NCI-H146 treated with DMSO at 0.1 percent for 48 hours (cell line): Measurements from ENCODE around the gene PSMA8.
"Not testable (repeated sequence)": the region's sequence is repeated elsewhere in the genome, so short reads cannot be mapped to it uniquely, and the experiment has no call there.

Experiments
- DNase-seq: peaks from one replicate; lab custom pipeline; 2025; ENCODE audit not compliant: unreplicated experiment; lab: John Stamatoyannopoulos, UW

Gene PSMA8

GRCh38 chr18:26133652-26134051, at the start of gene PSMA8:
PSMA8 (plus strand) TSS chr18:26133869; CDS start chr18:26133966, 97 bp downstream.
- DNase-seq: no peak

DNA sequence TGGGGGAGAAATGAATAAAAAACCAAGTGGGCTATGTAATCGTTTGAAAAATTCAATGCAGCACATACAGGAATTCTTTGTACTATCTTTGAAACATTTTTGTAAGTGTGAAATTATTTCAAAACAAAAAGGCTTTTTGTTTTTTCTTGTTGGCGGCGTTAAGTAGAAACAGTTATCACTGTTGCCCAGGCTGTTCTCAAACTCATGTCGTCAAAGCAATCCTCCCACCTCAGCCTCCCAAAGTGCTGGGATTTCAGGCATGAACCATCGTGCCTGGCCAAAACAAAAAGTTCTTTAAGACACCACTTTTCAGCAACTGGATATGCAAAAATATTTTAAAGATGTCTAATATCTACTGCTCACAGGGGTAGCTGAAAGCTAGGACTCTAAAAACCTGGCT, 48.6 kb upstream of the PSMA8 start:
- no peak for DNase-seq

GRCh38 chr18:26086959-26087358, 46.7 kb upstream of the PSMA8 start:
- DNase-seq: no peak

DNA sequence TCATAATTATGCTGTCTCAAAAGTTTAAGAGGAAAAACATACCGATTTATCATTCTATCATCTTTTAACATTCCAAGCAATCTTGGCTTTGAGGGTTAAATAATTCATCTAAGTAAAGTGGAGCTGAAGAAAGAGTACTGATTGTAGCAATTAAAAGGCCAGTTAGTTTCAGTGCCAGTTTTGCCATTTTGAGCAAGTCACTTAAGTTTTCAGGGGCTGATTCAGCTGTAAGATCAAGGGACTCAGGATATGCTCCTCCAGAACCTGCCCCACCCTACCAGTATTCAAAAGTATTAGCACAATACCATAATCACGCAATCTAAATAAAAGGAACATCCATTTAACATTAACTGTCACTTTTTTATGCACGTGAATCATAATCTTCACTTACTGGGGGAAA, 45.2 kb upstream of the PSMA8 start:
- DNase-seq: no peak

DNA sequence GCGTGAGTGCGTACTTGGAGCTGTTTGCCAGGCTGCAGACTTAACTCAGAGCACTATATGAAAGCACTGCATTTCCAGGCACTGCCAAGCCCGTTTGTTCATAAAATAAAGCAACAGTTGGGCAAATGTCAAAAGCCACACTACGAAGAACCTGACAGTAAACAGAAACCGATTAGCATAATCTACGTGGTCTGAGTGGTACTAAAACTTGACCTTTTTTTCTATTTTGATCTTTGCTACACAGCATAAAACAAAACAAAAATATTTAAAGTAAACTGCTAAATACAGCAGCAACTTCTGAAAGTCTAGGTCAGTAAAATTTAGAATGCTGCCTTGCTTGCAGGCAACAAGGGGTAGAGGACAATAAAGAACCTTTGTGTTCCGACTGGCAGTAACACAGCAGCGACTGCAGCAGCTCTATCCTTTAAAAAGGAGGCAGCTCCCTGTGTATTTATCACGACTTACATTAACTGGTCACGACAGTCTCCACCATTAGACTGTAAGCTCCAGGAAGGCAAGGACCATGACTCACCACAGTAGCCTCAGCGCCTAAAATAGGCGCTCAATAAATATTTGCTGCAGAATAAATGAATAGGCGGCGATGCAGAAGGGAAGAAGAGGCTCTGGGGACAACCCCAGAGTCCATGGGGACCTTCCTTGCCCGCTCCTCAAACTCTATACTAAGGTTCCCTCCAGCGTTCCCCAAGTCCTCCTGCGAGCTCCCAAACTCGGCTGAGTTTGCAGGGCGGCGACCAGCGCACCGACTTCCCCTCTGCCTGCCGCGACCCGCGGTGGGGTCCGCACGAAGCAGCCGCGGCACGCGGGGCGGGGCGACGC, 44.2 kb upstream of the PSMA8 start:
- DNase-seq: peak; percentile 60

- DNase-seq: peak; percentile 87
Measured at GRCh38 chr18:26090130-26091046, 43.3 kb upstream of the PSMA8 start, which contains the start of gene SS18. SS18 (minus strand) TSS chr18:26090613; CDS start chr18:26090569, 44 bp downstream.

DNA sequence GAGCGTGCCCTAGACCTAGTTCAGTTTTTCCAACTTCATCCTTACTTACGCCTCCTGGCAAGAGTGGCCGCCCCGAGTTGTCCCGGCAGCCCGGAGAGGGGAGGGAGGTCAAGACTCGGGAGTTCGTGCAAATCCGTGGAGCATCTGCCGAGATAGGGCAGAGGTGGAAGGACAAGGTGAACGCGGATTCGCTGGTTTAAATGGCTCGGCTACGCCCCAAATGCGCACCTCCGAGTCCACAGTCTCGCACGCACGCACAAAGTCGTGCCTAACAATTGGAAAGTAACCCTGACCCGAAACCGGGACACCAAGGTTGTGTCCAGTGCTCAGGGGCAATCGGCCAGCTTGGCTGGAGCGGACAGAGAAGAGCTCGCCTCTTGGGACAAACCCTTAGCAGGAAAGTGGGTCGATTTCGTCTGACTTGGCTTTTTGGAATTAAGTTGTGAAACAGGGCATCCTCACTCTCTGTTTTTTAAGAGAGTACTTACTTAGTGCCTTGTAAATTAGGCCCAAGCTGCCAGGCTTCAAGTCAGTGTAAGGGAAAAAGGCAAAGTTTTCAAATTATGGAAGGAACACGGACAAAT, 42.5 kb upstream of the PSMA8 start:
- peak; percentile 84 for DNase-seq

- no peak for DNase-seq
Measured at GRCh38 chr18:26096852-26097251, 36.8 kb upstream of the PSMA8 start.

- DNase-seq: no peak
Measured at GRCh38 chr18:26097563-26097962, 36.1 kb upstream of the PSMA8 start.

- no peak for DNase-seq
Measured at GRCh38 chr18:26103579-26103978, 30.1 kb upstream of the PSMA8 start.

DNA sequence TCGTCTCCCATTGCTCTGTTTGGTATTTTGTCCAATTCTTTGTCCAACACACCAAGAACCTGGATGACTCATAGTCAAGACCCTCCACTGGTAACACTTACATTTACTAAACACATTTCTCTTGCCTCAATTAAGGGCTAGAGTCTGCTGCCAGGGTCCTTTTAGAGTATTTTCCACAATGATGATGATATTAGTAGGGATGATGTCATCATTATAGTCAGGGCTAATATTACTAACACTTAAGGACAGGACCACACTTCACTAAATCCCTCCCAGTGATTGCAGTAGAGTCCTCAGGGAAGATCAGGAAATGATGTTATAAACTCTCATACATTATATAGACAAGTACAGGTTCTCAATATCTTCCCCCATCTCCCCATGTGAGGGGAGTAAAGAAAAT, 29.6 kb upstream of the PSMA8 start:
- no peak for DNase-seq

GRCh38 chr18:26119246-26119645, 14.4 kb upstream of the PSMA8 start:
- no peak for DNase-seq

- DNase-seq: no peak
Measured at GRCh38 chr18:26121476-26121875, 12.2 kb upstream of the PSMA8 start.

DNA sequence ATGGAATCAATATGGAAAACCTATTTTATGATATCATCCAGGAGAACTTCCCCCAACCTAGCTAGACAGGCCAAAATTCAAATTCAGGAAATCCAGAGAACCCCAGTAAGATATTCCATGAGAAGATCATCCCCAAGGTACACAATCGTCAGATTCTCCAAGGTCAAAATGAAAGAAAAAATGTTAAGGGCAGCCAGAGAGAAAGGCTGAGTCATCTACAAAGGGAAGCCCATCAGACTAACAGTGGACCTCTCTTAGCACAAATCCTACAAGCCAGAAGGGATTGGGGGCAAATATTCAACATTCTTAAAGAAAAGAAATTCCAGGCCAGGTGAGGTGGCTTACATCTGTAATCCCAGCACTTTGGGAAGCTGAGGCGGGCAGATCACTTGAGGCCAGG, 11.7 kb upstream of the PSMA8 start:
- not testable (repeated sequence) for DNase-seq

GRCh38 chr18:26127786-26128185, 5.9 kb upstream of the PSMA8 start:
- no peak for DNase-seq

- DNase-seq: not testable (repeated sequence)
Measured at GRCh38 chr18:26128192-26128591, 5.5 kb upstream of the PSMA8 start.

GRCh38 chr18:26134107-26134506, 438 bp downstream of the PSMA8 start:
- no peak for DNase-seq

GRCh38 chr18:26135548-26135947, 1.9 kb downstream of the PSMA8 start:
- no peak for DNase-seq

DNA sequence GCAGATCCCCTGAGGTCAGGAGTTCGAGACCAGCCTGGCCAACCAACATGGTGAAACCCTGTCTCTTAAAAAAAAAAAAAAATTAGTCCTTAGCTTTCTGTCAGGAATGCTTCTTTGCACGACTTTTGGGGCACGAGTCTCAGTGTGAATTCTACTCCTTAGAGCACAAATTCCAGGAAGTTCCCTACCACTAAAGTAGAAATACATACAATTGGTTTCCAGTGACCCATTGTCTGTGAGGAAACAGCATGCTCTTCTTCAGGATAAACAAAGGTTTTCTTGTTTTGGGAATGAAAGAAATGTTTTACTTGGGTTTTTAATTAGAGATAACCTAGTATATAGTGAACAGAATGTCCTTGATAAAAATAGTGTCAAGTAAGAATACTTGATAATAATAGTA, 23.7 kb downstream of the PSMA8 start:
- no peak for DNase-seq

DNA sequence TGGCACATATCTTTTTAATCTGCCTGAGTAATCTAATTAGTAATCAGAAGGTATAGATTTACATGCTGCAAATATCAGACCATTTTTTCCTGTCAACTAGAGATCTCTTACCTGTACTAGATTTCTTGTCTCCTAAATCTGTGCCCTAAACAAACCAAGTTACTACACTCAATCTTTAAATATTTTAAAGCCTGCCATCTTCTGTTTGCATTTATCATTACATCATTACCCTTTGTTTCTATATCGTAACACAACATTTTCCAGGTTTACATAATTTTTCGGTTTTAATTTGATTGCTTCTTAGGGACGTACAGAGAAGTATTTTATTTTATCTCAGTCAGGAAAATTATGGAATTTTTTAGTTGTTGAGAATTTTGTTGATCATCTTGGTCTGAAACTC, 25.7 kb downstream of the PSMA8 start:
- DNase-seq: peak; percentile 8

DNA sequence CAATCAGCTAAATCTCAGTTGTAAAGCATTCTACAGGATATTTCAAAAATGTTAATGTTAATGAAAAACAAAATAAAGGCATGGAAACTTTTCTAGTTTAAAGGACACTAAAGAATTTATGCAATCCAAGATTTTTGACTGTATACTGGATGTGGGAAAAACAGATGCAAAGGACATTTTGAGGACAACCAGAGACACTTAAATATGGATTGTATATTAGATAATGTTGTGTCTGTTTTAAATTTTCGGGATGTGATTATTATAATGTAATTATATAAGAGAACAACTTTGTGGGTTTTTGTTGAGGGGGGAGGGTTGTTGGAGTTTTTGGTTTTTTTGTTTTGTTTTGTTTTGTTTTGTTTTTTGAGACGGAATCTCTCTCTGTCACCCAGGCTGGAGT, 30.9 kb downstream of the PSMA8 start:
- DNase-seq: no peak
